H9 (cell line): Measurements from ENCODE around the gene AP3D1. TPM values are rescaled to one million over a fixed set of nuclear protein-coding genes. Genes with fewer than 3 reads are reported as not detected.

ENCODE experiments used
- DNase-seq: peaks from one replicate; pipeline ENCODE4 v3.0.0-alpha.2; 2017
- H2AFZ ChIP-seq: one replicate; pipeline ENCODE4 v1.6.1; 2013; ENCODE audit warnings: mild to moderate bottlenecking, low read length, control low read depth, moderate library complexity
- H2AK5ac ChIP-seq: 2 replicates; pipeline ENCODE4 v1.6.1; 2013; ENCODE audit warnings: low read length, control low read depth, mixed read lengths; ENCODE audit not compliant: insufficient read length
- H2BK120ac ChIP-seq: one replicate; pipeline ENCODE4 v1.6.1; 2013; ENCODE audit warnings: low read depth, mild to moderate bottlenecking, low read length, control low read depth, inconsistent platforms; ENCODE audit not compliant: poor library complexity, severe bottlenecking
- H2BK12ac ChIP-seq: 2 replicates; pipeline ENCODE4 v1.6.1; 2013; ENCODE audit warnings: low read length, control low read depth, mixed read lengths, low read depth; ENCODE audit not compliant: insufficient read length
- H2BK15ac ChIP-seq: 2 replicates; pipeline ENCODE4 v1.6.1; 2013; ENCODE audit warnings: low read depth, low read length, control low read depth
- H2BK20ac ChIP-seq: one replicate; pipeline ENCODE4 v1.6.1; 2013; ENCODE audit warnings: low read depth, mild to moderate bottlenecking, low read length, control low read depth, inconsistent platforms; ENCODE audit not compliant: poor library complexity, severe bottlenecking
- H2BK5ac ChIP-seq: 2 replicates; pipeline ENCODE4 v1.6.1; 2013; ENCODE audit warnings: low read length, control low read depth, mixed read lengths; ENCODE audit not compliant: insufficient read length
- H3K14ac ChIP-seq: 2 replicates; pipeline ENCODE4 v1.6.1; 2013; ENCODE audit warnings: low read length, control low read depth; ENCODE audit not compliant: insufficient read depth
- H3K18ac ChIP-seq: 2 replicates; pipeline ENCODE4 v1.6.1; 2013; ENCODE audit warnings: low read depth, mild to moderate bottlenecking, mixed read lengths, low read length, control low read depth; ENCODE audit not compliant: insufficient read length
- H3K23ac ChIP-seq: 2 replicates; pipeline ENCODE4 v1.6.1; 2013; ENCODE audit warnings: low read length, control low read depth, mixed read lengths, low read depth; ENCODE audit not compliant: insufficient read length
- H3K23me2 ChIP-seq: 2 replicates; pipeline ENCODE4 v1.6.1; 2013; ENCODE audit warnings: low read depth, mild to moderate bottlenecking, mixed read lengths, low read length, control low read depth; ENCODE audit not compliant: insufficient read length, poor library complexity, severe bottlenecking
- H3K27ac ChIP-seq: 2 replicates; pipeline ENCODE4 v1.5.1; 2013; ENCODE audit warnings: low read length, control low read depth, mixed read lengths, low read depth; ENCODE audit not compliant: insufficient read length
- H3K27me3 ChIP-seq: 2 replicates; pipeline ENCODE4 v1.6.1; 2013; ENCODE audit warnings: low read length, control low read depth, inconsistent platforms; ENCODE audit not compliant: insufficient read depth
- H3K4ac ChIP-seq: 2 replicates; pipeline ENCODE4 v1.6.1; 2013; ENCODE audit warnings: low read depth, mild to moderate bottlenecking, control low read depth, inconsistent platforms, low read length, moderate library complexity
- H3K4me1 ChIP-seq: 2 replicates; pipeline ENCODE4 v1.6.1; 2013; ENCODE audit warnings: low read length, control low read depth, inconsistent platforms; ENCODE audit not compliant: insufficient read depth
- H3K4me2 ChIP-seq: 2 replicates; pipeline ENCODE4 v1.6.1; 2013; ENCODE audit warnings: low read length, control low read depth, mixed read lengths; ENCODE audit not compliant: insufficient read length, insufficient read depth
- H3K56ac ChIP-seq: 2 replicates; pipeline ENCODE4 v1.6.1; 2013; ENCODE audit warnings: low read depth, mild to moderate bottlenecking, mixed read lengths, low read length, control low read depth; ENCODE audit not compliant: insufficient read length
- H3K79me1 ChIP-seq: 2 replicates; pipeline ENCODE4 v1.6.1; 2013; ENCODE audit warnings: low read depth, mild to moderate bottlenecking, moderate library complexity, low read length, control low read depth, inconsistent platforms; ENCODE audit not compliant: insufficient read depth, poor library complexity, severe bottlenecking
- H3K79me2 ChIP-seq: 2 replicates; pipeline ENCODE4 v1.6.1; 2013; ENCODE audit warnings: low read length, control low read depth, inconsistent platforms; ENCODE audit not compliant: insufficient read depth
- H3K9ac ChIP-seq: 2 replicates; pipeline ENCODE4 v1.6.1; 2013; ENCODE audit warnings: low read length, control low read depth, mixed read lengths; ENCODE audit not compliant: insufficient read length; ENCODE audit errors: extremely low read depth
- H3K9me3 ChIP-seq: one replicate; pipeline ENCODE4 v1.6.1; 2013; ENCODE audit warnings: low read depth, low read length, inconsistent platforms; ENCODE audit not compliant: control insufficient read depth
- H3T11ph ChIP-seq: one replicate; pipeline ENCODE4 v1.6.1; 2013; ENCODE audit warnings: mild to moderate bottlenecking, low read length, control low read depth, inconsistent platforms
- H4K20me1 ChIP-seq: one replicate; pipeline ENCODE4 v1.6.1; 2013; ENCODE audit not compliant: control insufficient read depth, insufficient read length, insufficient read depth
- H4K5ac ChIP-seq: 2 replicates; pipeline ENCODE4 v1.6.1; 2013; ENCODE audit warnings: low read depth, mild to moderate bottlenecking, mixed read lengths, low read length, control low read depth; ENCODE audit not compliant: insufficient read length
- H4K8ac ChIP-seq: replicated peaks from 2 replicates; pipeline ENCODE4 v1.6.1; 2013; ENCODE audit warnings: low read length, control low read depth, mixed read lengths, low read depth; ENCODE audit not compliant: insufficient read length
- H4K91ac ChIP-seq: 2 replicates; pipeline ENCODE4 v1.6.1; 2013; ENCODE audit warnings: low read depth, mild to moderate bottlenecking, moderate library complexity, mixed read lengths, low read length, control low read depth; ENCODE audit not compliant: insufficient read length
- H3K27ac Mint-ChIP-seq, 3 experiments: 2 replicates in 2 of 3; 3 replicates in 1 of 3; pipeline ENCODE4 v1.8.0; 2020 to 2021; ENCODE audit warnings: mixed read lengths in 3 of 3, mild to moderate bottlenecking in 1 of 3, moderate library complexity in 1 of 3
- H3K27me3 Mint-ChIP-seq: 2 replicates; pipeline ENCODE4 v1.8.0; 2021; ENCODE audit warnings: low read depth, mild to moderate bottlenecking, moderate library complexity, mixed read lengths
- H3K36me3 Mint-ChIP-seq, 3 experiments: 2 replicates in 2 of 3; 3 replicates in 1 of 3; pipeline ENCODE4 v1.8.0; 2020 to 2021; ENCODE audit warnings: low read depth in 3 of 3, mixed read lengths in 3 of 3; ENCODE audit not compliant: insufficient read depth in 1 of 3
- H3K4me1 Mint-ChIP-seq, 2 experiments: 2 replicates each; pipeline ENCODE4 v1.8.0; 2020; ENCODE audit warnings: mixed read lengths in 2 of 2
- H3K4me3 Mint-ChIP-seq, 2 experiments: 2 replicates in 1 of 2; 3 replicates in 1 of 2; pipeline ENCODE4 v1.8.0; 2020 to 2021; ENCODE audit warnings: mild to moderate bottlenecking in 2 of 2, mixed read lengths in 2 of 2, moderate library complexity in 1 of 2
- H3K9me3 Mint-ChIP-seq, 2 experiments: 2 replicates in 1 of 2; 3 replicates in 1 of 2; pipeline ENCODE4 v1.8.0; 2020; ENCODE audit warnings: mild to moderate bottlenecking in 2 of 2, mixed read lengths in 2 of 2, moderate library complexity in 1 of 2
- WGBS: extraction: QIAGEN DNeasy Blood & Tissue Kit; methylation state at CpG from one replicate; pipeline ENCODE4 v1.1.7; 2013; ENCODE audit warnings: missing lambda C conversion rate, low lambda C conversion rate, mixed read lengths; ENCODE audit not compliant: insufficient read length; ENCODE audit errors: extremely low coverage; 5-methylcytosine and 5-hydroxymethylcytosine counted together
- total RNA-seq: library from RNA; stranded (reverse); gene quantifications from 2 replicates; pipeline ENCODE4 v1.2.1, GENCODE V29; 2021
- TF ChIP-seq, protein P1 (sequence below): fragments of 200-600 bp; sonication (generic); conservative IDR thresholded peaks from 3 replicates; pipeline ENCODE4 v1.8.0; 2021; ENCODE audit warnings: antibody characterized with exemption, mild to moderate bottlenecking

The AP3D1 gene
- total RNA-seq, 1 experiment from 2014 or later: 142 TPM

DNA sequence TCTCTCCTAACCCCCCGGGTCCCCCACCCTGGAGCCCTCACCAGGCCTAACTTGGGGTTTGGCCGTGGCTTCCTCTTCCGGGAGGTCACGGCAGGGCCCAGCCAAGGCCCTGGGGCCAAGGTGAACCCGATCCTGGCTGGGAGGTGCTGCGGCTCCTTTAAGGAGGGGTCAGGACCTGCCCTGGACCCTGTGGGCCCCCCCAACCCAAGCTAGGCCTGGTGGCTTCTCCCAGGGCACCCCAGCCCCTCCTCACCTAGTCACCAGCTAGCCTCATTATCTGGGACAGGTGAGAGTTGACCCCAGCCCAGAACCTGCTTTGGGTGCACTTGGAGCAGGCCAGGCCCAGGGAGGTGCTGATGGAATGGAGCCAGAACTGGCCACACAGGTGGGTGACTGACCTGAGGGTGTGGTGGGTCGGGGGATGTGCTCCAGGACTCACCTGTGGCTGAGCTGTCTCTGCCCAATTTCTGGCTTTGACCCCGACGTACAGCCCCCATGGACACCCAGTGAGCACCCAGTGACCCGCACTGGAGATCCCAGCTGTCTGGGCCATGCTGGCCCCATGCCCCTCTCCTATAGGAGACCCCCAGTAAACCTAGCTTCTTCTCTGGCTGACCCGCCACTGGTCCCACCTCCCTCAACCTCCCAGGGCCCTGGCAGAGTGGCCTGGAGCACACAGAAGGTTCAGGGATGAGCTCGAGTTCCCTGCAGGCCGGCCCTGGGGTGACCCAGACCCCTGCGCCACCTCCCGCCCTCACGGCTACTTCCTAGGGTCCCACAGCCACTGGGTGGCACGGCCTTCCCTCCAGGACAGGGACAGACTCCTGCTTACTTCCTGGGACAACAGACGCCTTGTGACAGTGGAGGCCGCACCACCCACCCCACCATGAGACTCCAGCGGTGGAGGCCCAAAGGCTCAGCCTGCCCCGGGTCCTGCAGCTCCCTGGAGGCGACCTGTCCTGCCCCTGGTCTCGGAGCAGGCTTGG, 93.6 kb downstream of the AP3D1 start:
- Histone ChIP-seq H3K56ac (no peak overlapping the region), H3T11ph (no peak overlapping the region), H2BK5ac (no peak overlapping the region), H2BK120ac (no peak overlapping the region), H3K4me1 (no peaks in the 10 kb centered on the region), H3K23ac (no peak overlapping the region), H3K4me2 (no peak overlapping the region), H2BK15ac (no peak overlapping the region), H2BK12ac (no peak overlapping the region), H2AFZ (no peak overlapping the region), H2BK20ac (no peak overlapping the region), H4K8ac (no peak overlapping the region), H3K23me2 (peaks cover 10% of the 10 kb centered on the region), H3K9me3 (no peaks in the 10 kb centered on the region), H3K79me2 (no peaks in the 10 kb centered on the region), H4K91ac (peak overlapping the region; percentile 33), H3K27ac (no peak overlapping the region), H3K4ac (peak overlapping the region; percentile 58; the same call in 1 of the 2 replicates), H4K20me1 (no peaks in the 10 kb centered on the region), H3K14ac (peak overlapping the region; percentile 17), H3K18ac (peak overlapping the region; percentile 27), H3K27me3 (no peaks in the 10 kb centered on the region), H4K5ac (no peak overlapping the region), H3K9ac (no peak overlapping the region), H3K79me1 (no peaks in the 10 kb centered on the region), H2AK5ac (no peak overlapping the region)
- Mint-ChIP-seq H3K36me3 (no peaks in the 10 kb centered on the region), H3K4me3 (no peak overlapping the region), H3K4me1 (peaks cover 25 to 43% of the 10 kb centered on the region in 2 experiments), H3K9me3 (no peaks in the 10 kb centered on the region; a peak in 1 of 5 replicates), H3K27me3 (no peaks in the 10 kb centered on the region), H3K27ac (peak overlapping the region in 1 of 3 experiments; percentile 34; a peak in 2 of 7 replicates)
- no peak for DNase-seq
- WGBS: no CpG with 5 or more reads among the region's 23 CpGs
- TF ChIP-seq, protein P1, sequence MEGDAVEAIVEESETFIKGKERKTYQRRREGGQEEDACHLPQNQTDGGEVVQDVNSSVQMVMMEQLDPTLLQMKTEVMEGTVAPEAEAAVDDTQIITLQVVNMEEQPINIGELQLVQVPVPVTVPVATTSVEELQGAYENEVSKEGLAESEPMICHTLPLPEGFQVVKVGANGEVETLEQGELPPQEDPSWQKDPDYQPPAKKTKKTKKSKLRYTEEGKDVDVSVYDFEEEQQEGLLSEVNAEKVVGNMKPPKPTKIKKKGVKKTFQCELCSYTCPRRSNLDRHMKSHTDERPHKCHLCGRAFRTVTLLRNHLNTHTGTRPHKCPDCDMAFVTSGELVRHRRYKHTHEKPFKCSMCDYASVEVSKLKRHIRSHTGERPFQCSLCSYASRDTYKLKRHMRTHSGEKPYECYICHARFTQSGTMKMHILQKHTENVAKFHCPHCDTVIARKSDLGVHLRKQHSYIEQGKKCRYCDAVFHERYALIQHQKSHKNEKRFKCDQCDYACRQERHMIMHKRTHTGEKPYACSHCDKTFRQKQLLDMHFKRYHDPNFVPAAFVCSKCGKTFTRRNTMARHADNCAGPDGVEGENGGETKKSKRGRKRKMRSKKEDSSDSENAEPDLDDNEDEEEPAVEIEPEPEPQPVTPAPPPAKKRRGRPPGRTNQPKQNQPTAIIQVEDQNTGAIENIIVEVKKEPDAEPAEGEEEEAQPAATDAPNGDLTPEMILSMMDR: no peak
